Loucy (cell line): Measurements from ENCODE around the gene EDC3.

Experiments
- H2AFZ ChIP-seq: fragments of 200-600 bp; sonication (generic); 2 replicates; pipeline ENCODE4 v1.6.0; 2016; ENCODE audit warnings: antibody characterized with exemption, mild to moderate bottlenecking, low read length, moderate library complexity
- H3F3A ChIP-seq: fragments of 200-600 bp; 2 replicates; pipeline ENCODE4 v1.6.0; 2016; ENCODE audit warnings: antibody characterized with exemption, low read depth, mild to moderate bottlenecking
- H3K27me3 ChIP-seq: fragments of 200-600 bp; sonication (generic); 2 replicates; pipeline ENCODE4 v1.6.1; 2014; ENCODE audit warnings: low read length, mild to moderate bottlenecking; ENCODE audit not compliant: insufficient read depth, poor library complexity, severe bottlenecking
- H3K36me3 ChIP-seq: fragments of 200-600 bp; sonication (generic); 2 replicates; pipeline ENCODE4 v1.6.1; 2016; ENCODE audit warnings: low read length; ENCODE audit not compliant: insufficient read depth
- H3K4me1 ChIP-seq: fragments of 200-600 bp; sonication (generic); 2 replicates; pipeline ENCODE4 v1.5.1; 2014; ENCODE audit warnings: low read length, mild to moderate bottlenecking; ENCODE audit not compliant: insufficient read depth, poor library complexity, severe bottlenecking
- H3K4me2 ChIP-seq: fragments of 200-600 bp; sonication (generic); 2 replicates; pipeline ENCODE4 v1.6.0; 2014; ENCODE audit warnings: antibody characterized with exemption, low read length, low read depth, mild to moderate bottlenecking; ENCODE audit not compliant: poor library complexity, severe bottlenecking
- H3K4me3 ChIP-seq: fragments of 200-600 bp; sonication (generic); 2 replicates; pipeline ENCODE4 v1.5.1; 2014; ENCODE audit warnings: low read length, mild to moderate bottlenecking, mixed read lengths; ENCODE audit not compliant: poor library complexity, severe bottlenecking
- H3K79me2 ChIP-seq: fragments of 200-600 bp; sonication (generic); 2 replicates; pipeline ENCODE4 v1.6.1; 2014; ENCODE audit warnings: low read length; ENCODE audit not compliant: insufficient read depth
- H3K9ac ChIP-seq: fragments of 200-600 bp; sonication (generic); 2 replicates; pipeline ENCODE4 v1.6.0; 2014; ENCODE audit warnings: mild to moderate bottlenecking, low read depth, low read length, moderate library complexity; ENCODE audit not compliant: poor library complexity, severe bottlenecking
- H3K9me2 ChIP-seq: fragments of 200-600 bp; sonication (generic); replicated peaks from 2 replicates; pipeline ENCODE4 v1.6.1; 2016; ENCODE audit warnings: low read depth, low read length, mixed read lengths
- H3K9me3 ChIP-seq: fragments of 200-600 bp; sonication (generic); 2 replicates; pipeline ENCODE4 v1.6.1; 2014; ENCODE audit warnings: mild to moderate bottlenecking, antibody characterized with exemption, low read length, low read depth; ENCODE audit not compliant: insufficient read depth
- H4K20me1 ChIP-seq: fragments of 200-600 bp; sonication (generic); 2 replicates; pipeline ENCODE4 v1.6.0; 2014; ENCODE audit warnings: antibody characterized with exemption, low read length, mild to moderate bottlenecking; ENCODE audit not compliant: insufficient read depth, poor library complexity, severe bottlenecking
- EZH2phosphoT487 ChIP-seq: fragments of 200-600 bp; IDR thresholded peaks from 2 replicates; pipeline ENCODE4 v1.6.1; 2018; ENCODE audit warnings: antibody characterized with exemption, mild to moderate bottlenecking, moderate library complexity, borderline replicate concordance
- TF ChIP-seq, protein P1 (sequence below): fragments of 200-600 bp; sonication (generic); conservative IDR thresholded peaks from 2 replicates; pipeline ENCODE4 v1.5.1; 2014; ENCODE audit warnings: mild to moderate bottlenecking, antibody characterized with exemption, low read length

The EDC3 gene

DNA sequence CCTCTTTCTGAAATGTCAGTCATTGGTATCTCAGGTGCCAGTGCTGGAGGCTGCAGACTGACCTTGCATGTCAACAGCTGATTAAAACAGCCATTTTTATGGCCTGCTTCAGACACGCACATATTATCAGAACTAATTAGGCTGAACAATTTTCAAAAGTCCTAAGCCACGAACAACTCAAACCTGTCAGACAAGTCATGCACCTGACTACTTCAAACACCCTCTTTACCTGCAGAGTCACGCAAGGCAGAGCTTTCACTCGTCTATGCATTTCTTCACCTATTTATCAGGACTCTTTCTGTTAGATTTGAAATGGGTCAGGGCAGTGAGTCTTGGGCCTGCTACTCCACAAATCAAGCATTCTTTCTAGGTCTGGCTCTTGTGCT, 53.5 kb downstream of the EDC3 start:
- H2AFZ ChIP-seq, result no peak overlapping the region
- no peak overlapping the region for H3K4me3 ChIP-seq
- H3F3A ChIP-seq, result no peaks in the 10 kb centered on the region
- TF ChIP-seq, protein P1, sequence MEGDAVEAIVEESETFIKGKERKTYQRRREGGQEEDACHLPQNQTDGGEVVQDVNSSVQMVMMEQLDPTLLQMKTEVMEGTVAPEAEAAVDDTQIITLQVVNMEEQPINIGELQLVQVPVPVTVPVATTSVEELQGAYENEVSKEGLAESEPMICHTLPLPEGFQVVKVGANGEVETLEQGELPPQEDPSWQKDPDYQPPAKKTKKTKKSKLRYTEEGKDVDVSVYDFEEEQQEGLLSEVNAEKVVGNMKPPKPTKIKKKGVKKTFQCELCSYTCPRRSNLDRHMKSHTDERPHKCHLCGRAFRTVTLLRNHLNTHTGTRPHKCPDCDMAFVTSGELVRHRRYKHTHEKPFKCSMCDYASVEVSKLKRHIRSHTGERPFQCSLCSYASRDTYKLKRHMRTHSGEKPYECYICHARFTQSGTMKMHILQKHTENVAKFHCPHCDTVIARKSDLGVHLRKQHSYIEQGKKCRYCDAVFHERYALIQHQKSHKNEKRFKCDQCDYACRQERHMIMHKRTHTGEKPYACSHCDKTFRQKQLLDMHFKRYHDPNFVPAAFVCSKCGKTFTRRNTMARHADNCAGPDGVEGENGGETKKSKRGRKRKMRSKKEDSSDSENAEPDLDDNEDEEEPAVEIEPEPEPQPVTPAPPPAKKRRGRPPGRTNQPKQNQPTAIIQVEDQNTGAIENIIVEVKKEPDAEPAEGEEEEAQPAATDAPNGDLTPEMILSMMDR, result no peak
- no peak for TF ChIP-seq EZH2phosphoT487
- peak overlapping the region; percentile 21 for H3K9ac ChIP-seq
- peaks cover 7% of the 10 kb centered on the region for H3K79me2 ChIP-seq
- H3K36me3 ChIP-seq, result peaks cover 50% of the 10 kb centered on the region; the same call in 1 of the 2 replicates
- H3K4me2 ChIP-seq, result peak overlapping the region; percentile 10
- peaks cover 19% of the 10 kb centered on the region for H3K4me1 ChIP-seq
- H4K20me1 ChIP-seq, result no peaks in the 10 kb centered on the region
- no peaks in the 10 kb centered on the region for H3K27me3 ChIP-seq
- no peaks in the 10 kb centered on the region for H3K9me2 ChIP-seq
- H3K9me3 ChIP-seq, result no peaks in the 10 kb centered on the region

DNA sequence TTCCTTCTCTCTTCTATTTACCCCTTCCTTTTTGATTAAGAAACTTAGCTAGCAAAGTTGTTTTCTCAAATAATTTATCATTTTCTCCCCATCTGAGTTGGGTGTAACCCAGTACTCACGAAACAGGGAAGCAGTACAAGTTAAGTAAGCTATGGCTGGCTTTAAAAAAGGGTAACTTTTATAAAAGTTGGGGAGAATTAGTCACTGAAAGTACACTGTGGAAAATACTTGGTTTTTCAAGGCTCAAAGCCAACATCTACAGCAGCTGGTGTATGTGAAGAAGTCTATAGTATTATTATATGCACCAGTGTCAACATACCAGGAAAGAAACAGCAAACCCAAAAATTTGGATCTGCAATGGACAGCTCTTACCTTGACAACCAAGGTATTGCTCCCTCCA, 54.7 kb downstream of the EDC3 start:
- Histone ChIP-seq H3K4me2 (no peak overlapping the region), H3K27me3 (no peaks in the 10 kb centered on the region), H3K9me3 (no peaks in the 10 kb centered on the region), H4K20me1 (no peaks in the 10 kb centered on the region), H3K36me3 (peaks cover 62% of the 10 kb centered on the region; the same call in 1 of the 2 replicates), H3K9me2 (no peaks in the 10 kb centered on the region), H3K9ac (no peak overlapping the region), H3K4me1 (peaks cover 19% of the 10 kb centered on the region), H3F3A (no peaks in the 10 kb centered on the region), H2AFZ (no peak overlapping the region), H3K4me3 (no peak overlapping the region), H3K79me2 (peaks cover 7% of the 10 kb centered on the region; the same call in 1 of the 2 replicates)
- TF ChIP-seq EZH2phosphoT487, result no peak
- TF ChIP-seq, protein P1, result no peak

DNA sequence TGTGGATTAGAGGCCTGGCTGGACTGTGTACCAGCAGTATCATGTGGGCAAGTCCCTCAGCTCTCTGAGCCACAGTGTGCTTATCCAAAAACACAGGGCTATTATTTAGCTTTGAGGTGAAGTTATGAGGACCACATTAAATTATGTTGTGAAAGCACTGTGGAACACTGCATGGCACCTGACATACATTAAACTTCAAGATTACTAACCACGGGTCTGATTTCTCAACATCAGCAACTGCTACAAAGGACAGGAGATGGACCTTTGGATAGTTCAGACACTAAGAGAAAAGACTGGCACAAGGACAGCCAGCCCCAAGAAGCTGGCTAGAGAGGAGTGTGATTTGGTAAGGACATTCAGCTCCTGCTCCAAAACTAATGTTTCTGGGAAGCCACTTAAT, 58.8 kb downstream of the EDC3 start:
- no peaks in the 10 kb centered on the region for H3F3A ChIP-seq
- no peaks in the 10 kb centered on the region for H3K9me3 ChIP-seq
- no peak overlapping the region for H3K4me2 ChIP-seq
- no peaks in the 10 kb centered on the region for H4K20me1 ChIP-seq
- peaks cover 1% of the 10 kb centered on the region for H3K4me1 ChIP-seq
- H3K9me2 ChIP-seq, result no peaks in the 10 kb centered on the region
- TF ChIP-seq, protein P1, result no peak
- TF ChIP-seq EZH2phosphoT487, result no peak
- H3K36me3 ChIP-seq, result peaks cover 94% of the 10 kb centered on the region; the same call in 1 of the 2 replicates
- peaks cover 1% of the 10 kb centered on the region; the same call in 1 of the 2 replicates for H3K79me2 ChIP-seq
- no peaks in the 10 kb centered on the region for H3K27me3 ChIP-seq
- H3K9ac ChIP-seq, result no peak overlapping the region
- no peak overlapping the region for H2AFZ ChIP-seq
- no peak overlapping the region for H3K4me3 ChIP-seq
